Measurements from ENCODE around the gene TSGA10.

DNA sequence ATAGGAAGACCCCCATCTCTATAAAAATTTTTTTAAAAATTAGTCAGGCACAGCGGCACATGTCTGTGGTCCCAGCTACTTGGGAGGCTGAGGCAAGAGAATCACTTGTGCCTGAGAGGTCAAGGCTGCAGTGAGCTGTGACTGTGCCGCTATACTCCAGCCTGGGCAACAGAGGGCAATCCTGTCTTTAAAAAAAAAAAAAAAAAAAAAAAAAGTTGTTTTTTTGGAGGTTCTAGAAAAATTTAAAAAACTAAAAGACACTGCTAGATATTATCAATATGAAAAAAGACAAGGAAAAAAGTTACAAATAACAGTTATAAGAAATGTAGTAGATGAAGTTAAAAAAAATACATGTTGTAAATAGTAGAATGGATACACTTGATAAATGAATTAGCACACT, 69.3 kb downstream of the TSGA10 start:
- TF ChIP-seq POLR2AphosphoS5 (IDR thresholded peaks at IDR 0.05; ENCODE audit: low read depth, low read length) (no peak), CEBPB (IDR thresholded peaks at IDR 0.05; ENCODE audit: low read depth) (no peak)
- TF ChIP-seq, protein P1, sequence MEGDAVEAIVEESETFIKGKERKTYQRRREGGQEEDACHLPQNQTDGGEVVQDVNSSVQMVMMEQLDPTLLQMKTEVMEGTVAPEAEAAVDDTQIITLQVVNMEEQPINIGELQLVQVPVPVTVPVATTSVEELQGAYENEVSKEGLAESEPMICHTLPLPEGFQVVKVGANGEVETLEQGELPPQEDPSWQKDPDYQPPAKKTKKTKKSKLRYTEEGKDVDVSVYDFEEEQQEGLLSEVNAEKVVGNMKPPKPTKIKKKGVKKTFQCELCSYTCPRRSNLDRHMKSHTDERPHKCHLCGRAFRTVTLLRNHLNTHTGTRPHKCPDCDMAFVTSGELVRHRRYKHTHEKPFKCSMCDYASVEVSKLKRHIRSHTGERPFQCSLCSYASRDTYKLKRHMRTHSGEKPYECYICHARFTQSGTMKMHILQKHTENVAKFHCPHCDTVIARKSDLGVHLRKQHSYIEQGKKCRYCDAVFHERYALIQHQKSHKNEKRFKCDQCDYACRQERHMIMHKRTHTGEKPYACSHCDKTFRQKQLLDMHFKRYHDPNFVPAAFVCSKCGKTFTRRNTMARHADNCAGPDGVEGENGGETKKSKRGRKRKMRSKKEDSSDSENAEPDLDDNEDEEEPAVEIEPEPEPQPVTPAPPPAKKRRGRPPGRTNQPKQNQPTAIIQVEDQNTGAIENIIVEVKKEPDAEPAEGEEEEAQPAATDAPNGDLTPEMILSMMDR (IDR thresholded peaks at IDR 0.05 in 2 of 3, conservative IDR thresholded peaks at IDR 0.05 in 1 of 3; ENCODE audit: borderline replicate concordance in 1 of 3, insufficient read depth in 1 of 3, low read depth in 2 of 3, low read length in 2 of 3): peak; percentile 25 to 49 (median 46); a peak in 5 of 6 replicates
- TF ChIP-seq, protein P2, sequence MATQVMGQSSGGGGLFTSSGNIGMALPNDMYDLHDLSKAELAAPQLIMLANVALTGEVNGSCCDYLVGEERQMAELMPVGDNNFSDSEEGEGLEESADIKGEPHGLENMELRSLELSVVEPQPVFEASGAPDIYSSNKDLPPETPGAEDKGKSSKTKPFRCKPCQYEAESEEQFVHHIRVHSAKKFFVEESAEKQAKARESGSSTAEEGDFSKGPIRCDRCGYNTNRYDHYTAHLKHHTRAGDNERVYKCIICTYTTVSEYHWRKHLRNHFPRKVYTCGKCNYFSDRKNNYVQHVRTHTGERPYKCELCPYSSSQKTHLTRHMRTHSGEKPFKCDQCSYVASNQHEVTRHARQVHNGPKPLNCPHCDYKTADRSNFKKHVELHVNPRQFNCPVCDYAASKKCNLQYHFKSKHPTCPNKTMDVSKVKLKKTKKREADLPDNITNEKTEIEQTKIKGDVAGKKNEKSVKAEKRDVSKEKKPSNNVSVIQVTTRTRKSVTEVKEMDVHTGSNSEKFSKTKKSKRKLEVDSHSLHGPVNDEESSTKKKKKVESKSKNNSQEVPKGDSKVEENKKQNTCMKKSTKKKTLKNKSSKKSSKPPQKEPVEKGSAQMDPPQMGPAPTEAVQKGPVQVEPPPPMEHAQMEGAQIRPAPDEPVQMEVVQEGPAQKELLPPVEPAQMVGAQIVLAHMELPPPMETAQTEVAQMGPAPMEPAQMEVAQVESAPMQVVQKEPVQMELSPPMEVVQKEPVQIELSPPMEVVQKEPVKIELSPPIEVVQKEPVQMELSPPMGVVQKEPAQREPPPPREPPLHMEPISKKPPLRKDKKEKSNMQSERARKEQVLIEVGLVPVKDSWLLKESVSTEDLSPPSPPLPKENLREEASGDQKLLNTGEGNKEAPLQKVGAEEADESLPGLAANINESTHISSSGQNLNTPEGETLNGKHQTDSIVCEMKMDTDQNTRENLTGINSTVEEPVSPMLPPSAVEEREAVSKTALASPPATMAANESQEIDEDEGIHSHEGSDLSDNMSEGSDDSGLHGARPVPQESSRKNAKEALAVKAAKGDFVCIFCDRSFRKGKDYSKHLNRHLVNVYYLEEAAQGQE (IDR thresholded peaks at IDR 0.05; ENCODE audit: low read depth): no peak

All from HCT116 (cell line).